Common myeloid progenitor, CD34-positive (primary cell): ENCODE results near the gene CEMIP.
A peak's percentile ranks its signal among the peaks of the same experiment; 100 is the strongest.

Experiments
- CTCF ChIA-PET: fragments of 350-600 bp; sonication (Branson Sonifier 250); formaldehyde crosslinking; loops from one replicate; lab custom pipeline; 2021; ENCODE audit warnings: antibody characterized with exemption; lab: Charles Lee
- POLR2A ChIA-PET: fragments of 350-600 bp; sonication (Branson Sonifier 250); formaldehyde crosslinking; loops from one replicate; lab custom pipeline; 2021; ENCODE audit warnings: antibody characterized with exemption; lab: Charles Lee
- DNase-seq, 3 donors: peaks; one replicate each; pipeline versions ENCODE4 v3.0.0 to v3.0.0-alpha.2; 2013
- H3K27ac ChIP-seq, 2 experiments: 1 replicate in 1 of 2; 2 replicates in 1 of 2; pipeline ENCODE4 v1.7.0; 2013; ENCODE audit warnings: inconsistent platforms in 2 of 2, low read length in 2 of 2, mild to moderate bottlenecking in 2 of 2, low read depth in 1 of 2, moderate library complexity in 1 of 2; ENCODE audit not compliant: severe bottlenecking in 2 of 2, insufficient read depth in 1 of 2, poor library complexity in 1 of 2
- H3K27me3 ChIP-seq, 5 experiments: replicated peaks in 2 of 5; 1 replicate in 3 of 5; 2 replicates in 2 of 5; pipeline versions ENCODE4 v1.6.1 to v1.7.0; 2013; ENCODE audit warnings: low read length in 4 of 5, mild to moderate bottlenecking in 2 of 5, moderate library complexity in 2 of 5, inconsistent platforms in 1 of 5; ENCODE audit not compliant: insufficient read depth in 5 of 5, control insufficient read depth in 4 of 5
- H3K36me3 ChIP-seq, 4 experiments: 1 replicate in 2 of 4; 2 replicates in 2 of 4; pipeline versions ENCODE4 v1.6.1 to v1.7.0; 2013; ENCODE audit warnings: low read length in 3 of 4, control low read depth in 1 of 4, mild to moderate bottlenecking in 1 of 4; ENCODE audit not compliant: control insufficient read depth in 4 of 4, insufficient read depth in 4 of 4
- H3K4me1 ChIP-seq, 4 experiments: 1 replicate in 3 of 4; 2 replicates in 1 of 4; pipeline versions ENCODE4 v1.6.1 to v1.7.1; 2013; ENCODE audit warnings: low read length in 3 of 4, mild to moderate bottlenecking in 3 of 4, control low read depth in 1 of 4, inconsistent platforms in 1 of 4, moderate library complexity in 1 of 4; ENCODE audit not compliant: control insufficient read depth in 4 of 4, insufficient read depth in 4 of 4; ENCODE audit errors: control extremely low read depth in 1 of 4
- H3K4me3 ChIP-seq, 7 experiments: 1 replicate in 4 of 7; 2 replicates in 3 of 7; pipeline versions ENCODE4 v1.5.1 to v1.7.0; 2013; ENCODE audit warnings: mild to moderate bottlenecking in 7 of 7, low read length in 6 of 7, moderate library complexity in 6 of 7, inconsistent platforms in 2 of 7, low read depth in 2 of 7, control low read depth in 1 of 7; ENCODE audit not compliant: insufficient read depth in 4 of 7, control insufficient read depth in 1 of 7; ENCODE audit errors: extremely low read depth in 1 of 7
- H3K9me3 ChIP-seq, 5 experiments: 1 replicate in 4 of 5; 2 replicates in 1 of 5; pipeline versions ENCODE4 v1.6.1 to v1.7.1; 2013; ENCODE audit warnings: low read length in 4 of 5, mild to moderate bottlenecking in 2 of 5, inconsistent platforms in 1 of 5, low read depth in 1 of 5, moderate library complexity in 1 of 5; ENCODE audit not compliant: control insufficient read depth in 4 of 5, insufficient read depth in 2 of 5; ENCODE audit errors: control extremely low read depth in 1 of 5
- WGBS: methylation state at CpG from one replicate; pipeline ENCODE4 v1.1.5; 2013; ENCODE audit not compliant: insufficient coverage; 5-methylcytosine and 5-hydroxymethylcytosine counted together

Gene CEMIP

DNA sequence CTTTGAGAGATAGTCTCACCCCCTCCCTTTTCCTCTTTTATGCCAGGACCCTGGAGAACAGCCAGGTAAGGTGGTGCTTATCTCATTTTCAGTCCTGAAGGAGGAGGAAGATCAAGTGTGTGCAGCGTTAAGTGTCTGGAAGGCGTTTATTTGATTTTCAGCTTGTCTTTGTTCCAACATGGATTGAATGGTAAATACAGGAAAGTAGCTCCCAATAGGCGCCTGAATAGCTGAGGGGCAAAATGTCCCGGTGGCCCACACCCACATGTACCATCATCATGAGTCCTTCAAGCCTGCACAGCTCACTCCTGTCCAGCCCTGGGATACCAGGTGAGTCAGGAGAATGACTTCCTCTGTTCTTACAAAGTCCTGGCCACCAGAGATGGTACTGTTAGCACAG lies 73.5 kb downstream of the CEMIP start:
- Histone ChIP-seq H3K27ac (no peak overlapping the region), H3K9me3 (no peaks in the 10 kb centered on the region), H3K4me3 (no peak overlapping the region), H3K36me3 (no peaks in the 10 kb centered on the region), H3K4me1 (peaks cover 0 to 9% (median 0%) of the 10 kb centered on the region in 4 experiments), H3K27me3 (peaks cover 0 to 5% (median 0%) of the 10 kb centered on the region in 5 experiments)
- POLR2A ChIA-PET: no interaction called here
- CTCF ChIA-PET: interaction anchor here (1.2 kb wide), 1 partner anchor 116 kb away, joined by 3 read pairs; no protein-coding TSS in a partner anchor
- WGBS: 92% methylated on average over 2 of the region's 4 CpGs
- DNase-seq: no peak

DNA sequence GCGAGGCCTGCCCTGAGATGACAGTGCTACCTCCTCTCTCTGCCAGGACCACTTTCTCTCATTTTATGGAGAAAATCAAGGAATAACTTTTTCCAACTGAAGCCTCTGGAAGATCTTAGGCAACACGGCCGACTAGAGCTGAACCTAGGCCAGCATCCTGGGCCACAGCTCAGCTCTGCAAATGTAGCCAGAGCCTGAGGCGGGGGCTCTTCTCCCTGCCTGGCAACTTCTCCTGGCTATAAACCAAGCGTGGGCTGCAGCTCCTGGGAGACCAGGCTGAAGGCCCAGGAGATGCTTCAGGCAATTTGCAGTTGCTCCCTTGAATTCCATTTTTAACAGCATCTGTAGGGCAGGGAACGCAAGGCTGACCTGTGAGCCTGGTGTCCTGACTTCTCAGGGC lies 74.9 kb downstream of the CEMIP start:
- DNase-seq: no peak
- no peak overlapping the region for H3K4me3 ChIP-seq
- H3K27ac ChIP-seq: no peak overlapping the region
- POLR2A ChIA-PET: no interaction called here
- CTCF ChIA-PET: interaction anchor here (1.1 kb wide), 1 partner anchor 71 kb away, joined by 3 read pairs; no protein-coding TSS in a partner anchor
- H3K9me3 ChIP-seq: no peaks in the 10 kb centered on the region
- H3K27me3 ChIP-seq: peaks cover 0 to 5% (median 0%) of the 10 kb centered on the region in 5 experiments
- over 99% methylated on average over 6 of the region's 6 CpGs for WGBS
- no peaks in the 10 kb centered on the region for H3K36me3 ChIP-seq
- H3K4me1 ChIP-seq: peaks cover 0 to 8% (median 0%) of the 10 kb centered on the region in 4 experiments

DNA sequence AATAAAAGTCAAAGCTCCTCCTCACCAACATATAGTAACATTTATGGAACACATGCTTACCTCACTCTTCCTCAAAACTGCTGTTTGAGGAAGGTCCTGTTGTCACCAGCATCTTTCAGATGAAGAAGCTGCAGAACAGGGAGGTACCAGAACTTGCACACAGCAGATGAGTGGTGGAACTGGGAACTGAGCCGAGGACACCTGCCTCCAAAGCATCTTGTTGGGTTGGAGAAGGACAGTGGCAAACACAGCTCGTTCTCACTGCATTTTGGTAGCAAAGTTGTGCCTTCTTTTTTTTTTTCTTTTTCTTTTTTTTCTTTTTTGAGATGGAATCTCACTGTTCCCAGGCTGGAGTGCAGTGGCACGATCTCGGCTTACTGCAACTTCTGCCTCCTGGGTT lies 76.0 kb downstream of the CEMIP start:
- ChIA-PET POLR2A (interaction anchor here (0.6 kb wide), 1 partner anchor 411 kb away, joined by 6 read pairs; no protein-coding TSS in a partner anchor), CTCF (interaction anchor here (0.8 to 1.1 kb wide), 2 partner anchors 77 to 288 kb away, joined by 3 to 4 read pairs; no protein-coding TSS in a partner anchor)
- Histone ChIP-seq H3K9me3 (no peaks in the 10 kb centered on the region), H3K4me1 (peaks cover 0 to 3% (median 0%) of the 10 kb centered on the region in 4 experiments), H3K27ac (no peak overlapping the region), H3K4me3 (no peak overlapping the region), H3K27me3 (peaks cover 0 to 5% (median 0%) of the 10 kb centered on the region in 5 experiments), H3K36me3 (no peaks in the 10 kb centered on the region)
- 92% methylated on average over 3 of the region's 4 CpGs for WGBS
- DNase-seq: no peak

DNA sequence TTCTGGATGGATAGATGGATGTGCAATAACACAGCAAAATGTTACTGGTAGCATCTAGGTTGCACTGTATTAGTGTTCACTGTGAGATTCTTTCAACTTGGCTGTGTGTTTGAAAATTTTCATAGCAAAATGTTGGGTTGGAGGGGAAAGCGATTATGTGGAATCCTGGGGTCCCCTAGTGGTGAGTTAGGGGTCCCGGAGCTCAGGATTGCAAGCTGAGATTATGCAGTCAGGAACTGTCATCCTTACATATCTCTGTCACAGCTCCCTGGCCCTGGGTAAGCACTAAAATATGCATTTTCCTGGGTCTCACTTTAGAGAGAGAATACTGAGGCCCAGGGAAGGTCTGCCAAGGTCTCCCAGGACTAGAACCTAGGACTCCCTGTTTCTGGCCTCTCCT lies 77.2 kb downstream of the CEMIP start:
- H3K36me3 ChIP-seq: no peaks in the 10 kb centered on the region
- no peaks in the 10 kb centered on the region for H3K9me3 ChIP-seq
- H3K4me1 ChIP-seq: peaks cover 0 to 3% (median 0%) of the 10 kb centered on the region in 4 experiments
- H3K27me3 ChIP-seq: peaks cover 0 to 2% (median 0%) of the 10 kb centered on the region in 5 experiments
- no peak overlapping the region for H3K4me3 ChIP-seq
- no CpG with 5 or more reads among the region's 2 CpGs for WGBS
- ChIA-PET CTCF (interaction anchor here (1.3 to 1.4 kb wide), 3 partner anchors 9 to 401 kb away, joined by 3 to 6 read pairs (median 3); no protein-coding TSS in a partner anchor), POLR2A (no interaction called here)
- no peak overlapping the region for H3K27ac ChIP-seq
- peak; percentile 14 to 52 (median 44) for DNase-seq

DNA sequence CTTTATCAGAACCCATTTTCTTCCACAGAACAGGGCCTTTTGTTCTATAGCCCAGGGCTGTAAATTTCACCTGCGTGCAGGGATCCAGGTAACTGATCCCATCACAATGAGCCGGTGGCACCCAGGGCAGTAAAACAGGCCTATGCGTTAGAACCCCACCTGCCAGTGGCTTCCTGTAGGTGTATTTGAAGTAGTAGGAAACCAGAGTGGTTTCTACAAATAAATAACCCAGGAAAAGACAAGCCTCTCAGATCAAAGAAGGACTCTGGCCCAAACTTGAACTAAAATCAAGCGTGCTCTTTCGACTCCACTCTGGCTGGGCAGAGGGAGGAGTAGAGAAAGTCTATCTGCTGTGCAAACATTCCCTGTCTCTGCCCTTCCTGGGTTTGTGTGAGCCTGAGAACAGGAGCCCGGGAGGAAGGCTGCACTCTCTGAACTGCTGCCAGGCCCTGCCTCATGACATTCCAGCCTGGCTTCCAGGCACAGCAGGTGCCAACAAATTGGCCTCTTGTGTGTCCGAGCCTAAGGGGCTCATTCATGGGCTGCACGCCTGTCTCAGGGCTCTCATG lies 77.7 kb downstream of the CEMIP start:
- no peak overlapping the region for H3K27ac ChIP-seq
- POLR2A ChIA-PET: no interaction called here
- H3K4me1 ChIP-seq: peaks cover 0 to 3% (median 0%) of the 10 kb centered on the region in 4 experiments
- CTCF ChIA-PET: interaction anchor here (1.3 to 1.4 kb wide), 3 partner anchors 10 to 402 kb away, joined by 3 to 6 read pairs (median 3); no protein-coding TSS in a partner anchor
- 94% methylated on average over 3 of the region's 8 CpGs for WGBS
- no peak overlapping the region for H3K4me3 ChIP-seq
- peaks cover 0 to 2% (median 0%) of the 10 kb centered on the region in 5 experiments for H3K27me3 ChIP-seq
- no peak for DNase-seq
- no peaks in the 10 kb centered on the region for H3K36me3 ChIP-seq
- H3K9me3 ChIP-seq: no peaks in the 10 kb centered on the region

DNA sequence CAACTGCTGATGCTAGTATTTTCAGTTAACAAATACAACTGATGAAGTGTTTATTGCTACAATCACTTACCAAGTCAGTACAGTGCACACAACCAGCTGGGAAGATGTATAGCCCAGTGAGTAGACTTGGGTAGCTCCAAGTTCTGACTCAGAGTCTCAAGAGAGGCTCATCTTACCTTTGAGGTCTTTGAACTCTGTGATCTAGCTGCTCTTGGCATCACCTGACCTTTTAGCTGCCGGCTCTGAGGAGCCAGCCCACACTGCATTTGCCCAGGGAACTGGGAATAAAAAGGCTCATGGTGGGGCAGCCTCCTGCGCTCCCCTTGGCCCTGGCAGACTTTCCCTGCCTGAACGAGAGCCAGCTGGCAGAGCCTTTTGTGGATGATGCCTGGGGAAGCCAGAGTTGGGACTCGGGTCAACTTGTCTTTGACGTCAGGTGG lies 82.6 kb downstream of the CEMIP start:
- CTCF ChIA-PET: interaction anchor here (1.4 kb wide), 1 partner anchor 82 kb away, joined by 4 read pairs; the partner anchor contains the start of gene CEMIP
- H3K4me3 ChIP-seq: no peak overlapping the region
- H3K4me1 ChIP-seq: peaks cover 0 to 2% (median 0%) of the 10 kb centered on the region in 4 experiments
- no peaks in the 10 kb centered on the region for H3K9me3 ChIP-seq
- no peak for DNase-seq
- POLR2A ChIA-PET: no interaction called here
- peaks cover 0 to 1% (median 0%) of the 10 kb centered on the region in 5 experiments for H3K27me3 ChIP-seq
- 100% methylated on average over 2 of the region's 5 CpGs for WGBS
- H3K27ac ChIP-seq: no peak overlapping the region
- H3K36me3 ChIP-seq: no peaks in the 10 kb centered on the region

DNA sequence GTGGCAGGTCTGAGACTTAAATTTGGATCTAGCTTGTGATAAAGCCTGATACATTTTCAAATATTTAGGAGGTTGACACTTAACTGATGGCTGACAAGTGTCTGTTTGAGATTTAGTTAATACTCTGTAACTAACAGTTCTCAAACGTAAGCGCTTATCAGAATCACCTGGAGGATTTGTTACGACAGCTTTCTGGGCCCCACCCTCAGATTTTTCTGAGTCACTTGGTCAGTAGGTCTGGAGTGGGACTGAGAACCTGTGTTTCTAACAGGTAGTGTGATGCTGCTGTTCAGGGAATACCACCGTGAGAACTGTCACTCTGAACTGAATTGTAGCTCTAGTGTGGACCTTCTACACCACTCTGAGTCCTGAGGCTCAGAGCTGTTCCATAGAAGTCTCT lies 85.5 kb downstream of the CEMIP start:
- Histone ChIP-seq H3K4me1 (no peaks in the 10 kb centered on the region), H3K9me3 (no peaks in the 10 kb centered on the region), H3K4me3 (no peak overlapping the region), H3K36me3 (no peaks in the 10 kb centered on the region), H3K27ac (no peak overlapping the region), H3K27me3 (no peaks in the 10 kb centered on the region)
- ChIA-PET CTCF (no interaction called here), POLR2A (no interaction called here)
- no peak for DNase-seq
- 94% methylated on average over 3 of the region's 4 CpGs for WGBS
